A549 treated with DMSO at 1 μM for 4 hours (cell line): ENCODE data around the gene OGG1. TPM values are rescaled to one million over a fixed set of nuclear protein-coding genes. Genes with fewer than 3 reads are reported as not detected.

Experiments used
- total RNA-seq: library from RNA; stranded (reverse); fragments of 200-300 nt; extraction: Qiagen RNA extraction; gene quantifications from 5 replicates; pipeline ENCODE4 v1.2.3, GENCODE V29; 2022; ENCODE audit warnings: low read depth

The OGG1 gene
- 15.3 to 17.3 TPM (median 16.3 TPM) in 5 replicates for total RNA-seq

GRCh38 chr3:9749645-9750555 lies at the start of gene OGG1:
Gene OGG1 (plus strand): TSS chr3:9749952. CDS start chr3:9750287, 335 bp downstream.

GRCh38 chr3:9703736-9704346 lies 45.9 kb upstream of the OGG1 start, which contains the start of gene CPNE9:
Gene CPNE9 (plus strand): TSS chr3:9703833. CDS start chr3:9703997, 164 bp downstream.

GRCh38 chr3:9731206-9732079 lies 18.3 kb upstream of the OGG1 start, which contains the start of gene BRPF1:
Gene BRPF1 (plus strand): TSS chr3:9731735. CDS start chr3:9734141, 2,406 bp downstream.

GRCh38 chr3:9769426-9770275 lies 19.9 kb downstream of the OGG1 start, which contains the start of gene CAMK1:
Gene CAMK1 (minus strand): TSS chr3:9769947. CDS start chr3:9767749, 2,198 bp downstream.

GRCh38 chr3:9792405-9793160 lies 42.8 kb downstream of the OGG1 start, which contains the start of the genes ARPC4 and TADA3:
Gene ARPC4 (plus strand): TSS chr3:9793082. CDS start chr3:9793122, 40 bp downstream.
Gene TADA3 (minus strand): TSS chr3:9792473. CDS start chr3:9791466, 1,007 bp downstream.

Other genes with a start within 250 kb of the OGG1 start
- 0.06 to 0.15 TPM (median 0.08 TPM) in 5 replicates for gene LHFPL4, start 196.1 kb upstream of the OGG1 start, total RNA-seq
- 25.3 to 30.0 TPM (median 28.7 TPM) in 5 replicates for gene MTMR14, start 100.4 kb upstream of the OGG1 start, total RNA-seq
- 0.08 to 0.33 TPM (median 0.15 TPM) in 4 of 5 replicates, not detected in the other for gene CPNE9, start 46.1 kb upstream of the OGG1 start, total RNA-seq
- 17.5 to 20.7 TPM (median 19.1 TPM) in 5 replicates for gene BRPF1, start 18.2 kb upstream of the OGG1 start, total RNA-seq
- gene CAMK1, start 20.0 kb downstream of the OGG1 start, total RNA-seq: 13.0 to 18.9 TPM (median 16.3 TPM) in 5 replicates
- gene TADA3, start 42.5 kb downstream of the OGG1 start, total RNA-seq: 55.6 to 60.5 TPM (median 58.6 TPM) in 5 replicates
- 148 to 226 TPM (median 154 TPM) in 5 replicates for gene ARPC4, start 43.1 kb downstream of the OGG1 start, total RNA-seq
- 6.3 to 8.5 TPM (median 7.1 TPM) in 5 replicates for gene TTLL3, start 60.3 kb downstream of the OGG1 start, total RNA-seq
- gene RPUSD3, start 94.1 kb downstream of the OGG1 start, total RNA-seq: 32.9 to 46.8 TPM (median 41.2 TPM) in 5 replicates
- 1.8 to 2.8 TPM (median 2.1 TPM) in 5 replicates for gene CIDEC, start 130.3 kb downstream of the OGG1 start, total RNA-seq
- 52.1 to 69.3 TPM (median 64.3 TPM) in 5 replicates for gene JAGN1, start 140.7 kb downstream of the OGG1 start, total RNA-seq
- gene IL17RE, start 152.9 kb downstream of the OGG1 start, total RNA-seq: 0.76 to 1.1 TPM (median 0.95 TPM) in 5 replicates
- 13.6 to 15.7 TPM (median 15.2 TPM) in 5 replicates for gene IL17RC, start 167.1 kb downstream of the OGG1 start, total RNA-seq
- 8.3 to 11.4 TPM (median 11.0 TPM) in 5 replicates for gene CRELD1, start 183.9 kb downstream of the OGG1 start, total RNA-seq
- gene PRRT3, start 202.5 kb downstream of the OGG1 start, total RNA-seq: 1.0 to 1.5 TPM (median 1.4 TPM) in 5 replicates
- gene EMC3, start 236.9 kb downstream of the OGG1 start, total RNA-seq: 120 to 154 TPM (median 128 TPM) in 5 replicates